Right lobe of liver (tissue), 6 donors: ENCODE results near the gene ABCA12. TPM values are rescaled to one million over a fixed set of nuclear protein-coding genes. Genes with fewer than 3 reads are reported as not detected.

ENCODE experiments used
- ATAC-seq, 4 donors: fragments of 200-7000 bp; cut with Tn5 transposase; one replicate each; pipeline ENCODE4 v1.9.1; 2020; ENCODE audit warnings: mild to moderate bottlenecking in 4 of 4, moderate library complexity in 4 of 4
- DNase-seq, 3 donors: peaks; one replicate each; pipeline ENCODE4 v3.0.0-alpha.2; 2020
- H3K27ac ChIP-seq, 3 donors: fragments of 200-600 bp; one replicate each; pipeline ENCODE4 v1.8.0; 2022
- H3K27me3 ChIP-seq, 2 donors: fragments of 200-600 bp; one replicate each; pipeline ENCODE4 v1.8.0; 2022
- H3K36me3 ChIP-seq, 4 donors: fragments of 200-600 bp; sonication (generic) in 1 of 4; one replicate each; pipeline versions ENCODE4 v1.5.1 to v1.8.0; 2017 to 2022; ENCODE audit warnings: control low read depth in 1 of 4
- H3K4me1 ChIP-seq, 4 donors: fragments of 200-600 bp; sonication (generic) in 1 of 4; one replicate each; pipeline versions ENCODE4 v1.5.1 to v1.8.0; 2017 to 2022; ENCODE audit warnings: control low read depth in 1 of 4
- H3K4me3 ChIP-seq, 3 donors: fragments of 200-600 bp; one replicate each; pipeline ENCODE4 v1.8.0; 2022
- H3K9me3 ChIP-seq, 4 donors: fragments of 200-600 bp; sonication (generic) in 1 of 4; one replicate each; pipeline versions ENCODE4 v1.5.1 to v1.8.0; 2017 to 2022; ENCODE audit warnings: control low read depth in 1 of 4
- POLR2A ChIP-seq: fragments of 450-650 bp; IDR thresholded peaks from one replicate; pipeline ENCODE4 v1.6.1; 2017; ENCODE audit warnings: antibody characterized with exemption, mild to moderate bottlenecking
- WGBS: methylation state at CpG from one replicate; pipeline ENCODE4 v1.1.6; 2018; ENCODE audit warnings: low coverage, low lambda C conversion rate; ENCODE audit not compliant: insufficient coverage; ENCODE audit errors: missing lambda C conversion rate; 5-methylcytosine and 5-hydroxymethylcytosine counted together
- intact Hi-C, 2 donors: fragments of 100-400 bp; cut with DNase I; formaldehyde crosslinking; loops; one replicate each; pipeline versions ENCODE4 v1.11.2 to v1.14.1; 2022
- total RNA-seq, 6 experiments: library from RNA; depleted of rRNA in 2 of 6; stranded (reverse); fragments of >200 nt in 2 of 6; fragmentation: NEBNext Ultra II Directional in 3 of 6; extraction: Animal tissue kit (Norgen Biotek cat#: 25700) in 3 of 6; gene quantifications; one replicate each; pipeline versions ENCODE4 v1.1.0 to v1.2.4, GENCODE V29; 2016 to 2023
- TF ChIP-seq, protein P1 (sequence below), 4 donors: fragments of 200-600 bp in 3 of 4; fragments of 450-650 bp in 1 of 4; IDR thresholded peaks; one replicate each; pipeline versions ENCODE4 v1.5.1 to v1.8.0; 2016 to 2022; ENCODE audit warnings: antibody characterized with exemption in 4 of 4, mild to moderate bottlenecking in 2 of 4
- donor health status: DM: no; HTN: yes; CAD: no.
- donor health status: DM: no; HTN: no; CAD: no.
- donor health status: DM: no; HTN: no; CAD: no.
- donor health status: DM: no; HTN: yes; CAD: no.
- donor health status: DM: no; HTN: yes; CAD: no.

Gene ABCA12
- total RNA-seq, 6 experiments from 2014 or later: not detected

DNA sequence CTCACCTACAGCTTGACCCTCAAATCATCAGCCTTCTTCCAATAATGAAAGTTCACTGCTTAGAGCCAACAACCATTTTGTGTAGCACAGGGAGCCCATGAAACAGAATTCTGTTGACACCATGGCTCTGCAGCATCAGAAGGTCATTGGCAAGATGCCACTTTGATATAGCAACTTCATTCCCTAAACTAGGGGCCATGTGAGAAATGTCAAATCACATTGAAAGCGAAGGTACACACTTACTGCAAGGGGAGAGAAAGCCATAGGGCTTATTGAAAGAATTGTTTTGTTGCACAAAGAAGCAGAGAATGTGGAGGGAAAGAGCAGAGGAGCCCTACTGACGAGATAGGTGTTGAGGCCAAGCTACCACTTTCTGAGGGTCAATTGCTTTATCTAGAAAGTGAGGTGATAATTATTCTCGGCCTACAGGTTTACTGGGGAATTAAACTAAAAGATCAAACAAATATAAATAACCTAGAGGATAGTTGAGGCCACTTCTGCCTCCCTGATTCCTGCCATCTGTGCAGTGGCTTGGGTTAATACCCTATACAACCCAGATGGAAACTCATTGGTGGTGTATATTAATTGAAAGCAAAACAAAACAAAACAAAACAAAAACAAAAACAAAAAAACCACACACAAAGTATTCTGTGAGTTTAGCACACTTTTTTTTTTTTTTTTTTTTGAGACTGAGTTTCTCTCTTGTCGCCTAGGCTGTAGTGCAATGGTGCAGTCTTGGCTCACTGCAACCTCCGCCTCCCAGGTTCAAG lies 5.9 kb upstream of the ABCA12 start:
- intact Hi-C loops: no loop called here
- TF ChIP-seq POLR2A: no peak
- TF ChIP-seq, protein P1, sequence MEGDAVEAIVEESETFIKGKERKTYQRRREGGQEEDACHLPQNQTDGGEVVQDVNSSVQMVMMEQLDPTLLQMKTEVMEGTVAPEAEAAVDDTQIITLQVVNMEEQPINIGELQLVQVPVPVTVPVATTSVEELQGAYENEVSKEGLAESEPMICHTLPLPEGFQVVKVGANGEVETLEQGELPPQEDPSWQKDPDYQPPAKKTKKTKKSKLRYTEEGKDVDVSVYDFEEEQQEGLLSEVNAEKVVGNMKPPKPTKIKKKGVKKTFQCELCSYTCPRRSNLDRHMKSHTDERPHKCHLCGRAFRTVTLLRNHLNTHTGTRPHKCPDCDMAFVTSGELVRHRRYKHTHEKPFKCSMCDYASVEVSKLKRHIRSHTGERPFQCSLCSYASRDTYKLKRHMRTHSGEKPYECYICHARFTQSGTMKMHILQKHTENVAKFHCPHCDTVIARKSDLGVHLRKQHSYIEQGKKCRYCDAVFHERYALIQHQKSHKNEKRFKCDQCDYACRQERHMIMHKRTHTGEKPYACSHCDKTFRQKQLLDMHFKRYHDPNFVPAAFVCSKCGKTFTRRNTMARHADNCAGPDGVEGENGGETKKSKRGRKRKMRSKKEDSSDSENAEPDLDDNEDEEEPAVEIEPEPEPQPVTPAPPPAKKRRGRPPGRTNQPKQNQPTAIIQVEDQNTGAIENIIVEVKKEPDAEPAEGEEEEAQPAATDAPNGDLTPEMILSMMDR (IDR thresholded peaks at IDR 0.05): no peak
- no peak overlapping the region for H3K27ac ChIP-seq
- H3K4me3 ChIP-seq: no peak overlapping the region
- no peak for DNase-seq
- 30% methylated on average over 4 of the region's 5 CpGs for WGBS
- no peaks in the 10 kb centered on the region for H3K36me3 ChIP-seq
- no peak for ATAC-seq
- H3K9me3 ChIP-seq: no peaks in the 10 kb centered on the region
- H3K4me1 ChIP-seq: no peaks in the 10 kb centered on the region
- no peaks in the 10 kb centered on the region for H3K27me3 ChIP-seq

DNA sequence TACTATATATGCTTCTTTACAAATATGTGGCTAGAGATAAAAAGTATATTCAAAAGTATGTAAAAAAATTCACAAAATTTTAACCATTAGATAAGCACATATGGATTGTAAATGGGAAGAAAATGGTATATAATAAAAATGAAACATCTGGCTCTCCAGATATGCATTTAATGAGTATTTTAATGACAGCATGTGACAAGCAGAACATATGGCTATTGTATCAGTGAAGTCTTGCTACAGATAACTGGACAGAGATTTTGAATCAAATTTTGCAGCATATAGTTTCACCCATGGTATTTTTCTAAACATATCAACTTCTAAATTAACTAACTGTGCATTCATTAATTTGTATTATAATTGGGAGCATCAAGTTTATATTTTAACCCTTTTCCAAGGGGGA lies 5.0 kb upstream of the ABCA12 start:
- DNase-seq: no peak
- H3K27ac ChIP-seq: no peak overlapping the region
- H3K9me3 ChIP-seq: no peaks in the 10 kb centered on the region
- no peaks in the 10 kb centered on the region for H3K27me3 ChIP-seq
- H3K4me1 ChIP-seq: no peaks in the 10 kb centered on the region
- no peak overlapping the region for H3K4me3 ChIP-seq
- intact Hi-C loops: no loop called here
- no peaks in the 10 kb centered on the region for H3K36me3 ChIP-seq
- ATAC-seq: no peak
- no peak for TF ChIP-seq POLR2A
- TF ChIP-seq, protein P1 (IDR thresholded peaks at IDR 0.05): no peak

DNA sequence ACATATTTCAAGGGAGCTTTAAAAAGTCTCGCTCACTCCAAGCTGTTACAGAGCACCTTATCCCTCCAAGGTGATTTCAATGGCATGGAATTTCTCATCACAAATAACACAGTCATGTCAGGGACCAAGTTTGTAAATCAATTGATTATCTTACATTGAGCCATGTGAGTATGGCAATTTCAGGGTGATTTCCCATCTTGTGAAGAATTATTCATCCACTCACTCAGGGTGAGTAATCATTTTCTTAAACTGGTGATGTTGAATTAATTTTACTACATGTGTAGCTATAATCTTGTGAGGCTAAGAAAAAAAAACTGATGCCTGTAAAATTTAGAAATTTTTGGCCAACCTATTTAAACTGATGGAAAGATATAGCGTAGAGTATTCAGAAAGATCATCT lies 3.3 kb upstream of the ABCA12 start:
- 72% methylated on average over 2 of the region's 2 CpGs for WGBS
- no peak overlapping the region for H3K27ac ChIP-seq

DNA sequence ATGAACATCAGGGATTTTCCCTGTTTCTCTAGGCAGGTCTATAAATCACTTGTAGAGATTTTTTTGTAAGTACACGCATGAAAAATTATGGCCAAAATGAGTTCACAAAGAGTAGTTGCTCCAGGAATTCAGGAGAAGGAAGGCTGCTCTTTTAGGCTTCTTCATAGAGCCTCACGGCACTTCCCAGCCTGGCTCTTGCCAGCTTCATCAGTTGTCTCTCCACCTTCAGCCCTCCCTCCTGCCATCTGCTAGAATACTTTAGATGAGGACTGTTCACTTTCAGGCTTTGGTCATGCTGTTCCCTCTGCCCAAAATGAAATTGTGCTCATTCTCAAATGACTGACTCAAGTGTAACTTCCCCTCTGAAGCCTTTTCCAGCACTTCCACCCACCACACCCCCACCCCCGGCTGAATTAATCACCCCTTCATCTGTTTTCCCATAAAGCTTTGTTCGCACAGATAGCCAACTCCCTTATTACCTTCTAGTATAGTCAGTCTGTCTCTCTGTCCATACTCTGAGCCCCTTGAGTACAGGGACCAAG lies 1.8 kb upstream of the ABCA12 start:
- WGBS: 65% methylated on average over 4 of the region's 4 CpGs
- H3K27me3 ChIP-seq: no peaks in the 10 kb centered on the region
- H3K27ac ChIP-seq: no peak overlapping the region
- no peaks in the 10 kb centered on the region for H3K36me3 ChIP-seq
- intact Hi-C loops: no loop called here
- no peaks in the 10 kb centered on the region for H3K9me3 ChIP-seq
- ATAC-seq (no peak), DNase-seq (no peak)
- H3K4me3 ChIP-seq: no peak overlapping the region
- no peaks in the 10 kb centered on the region for H3K4me1 ChIP-seq
- TF ChIP-seq, protein P1 (IDR thresholded peaks at IDR 0.05): no peak
- no peak for TF ChIP-seq POLR2A

More for the DNA sequence above, 3.3 kb upstream of the ABCA12 start:
- no peaks in the 10 kb centered on the region for H3K4me1 ChIP-seq
- ATAC-seq: no peak
- H3K36me3 ChIP-seq: no peaks in the 10 kb centered on the region
- TF ChIP-seq, protein P1 (IDR thresholded peaks at IDR 0.05): no peak
- no peak for TF ChIP-seq POLR2A
- no peak for DNase-seq
- intact Hi-C loops: no loop called here
- no peaks in the 10 kb centered on the region for H3K9me3 ChIP-seq
- no peak overlapping the region for H3K4me3 ChIP-seq
- H3K27me3 ChIP-seq: no peaks in the 10 kb centered on the region
